SHP77 treated with DMSO at 0.1 percent for 48 hours (cell line): ENCODE results near the gene GOLPH3L.
"Not testable (repeated sequence)": the region's sequence is repeated elsewhere in the genome, so short reads cannot be mapped to it uniquely, and the experiment has no call there.

Experiments
- DNase-seq: peaks from one replicate; lab custom pipeline; 2025; lab: John Stamatoyannopoulos, UW

GOLPH3L gene

GRCh38 chr1:150615346-150616201, 81.4 kb downstream of the GOLPH3L start:
- no peak for DNase-seq

- peak; percentile 100 for DNase-seq
These were observed 83.7 kb downstream of the GOLPH3L start for GRCh38 chr1:150613061-150613920.

DNA sequence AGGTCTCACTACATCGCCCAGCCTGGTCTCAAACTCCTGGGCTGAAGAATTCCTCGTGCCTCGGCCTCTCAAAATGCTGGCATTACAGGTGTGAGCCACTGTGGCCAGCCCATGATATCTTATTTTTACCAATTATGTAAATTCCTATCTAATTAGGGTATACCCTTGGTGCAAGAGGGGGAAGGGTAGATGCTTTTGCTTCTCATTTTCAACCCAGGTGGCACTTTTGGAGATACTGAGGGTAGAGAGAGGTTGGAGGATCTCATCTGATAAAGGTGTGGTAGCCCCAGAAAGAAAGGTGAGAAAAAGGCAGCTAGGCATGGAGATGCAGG, 85.0 kb downstream of the GOLPH3L start:
- DNase-seq, result no peak

GRCh38 chr1:150610576-150610975, 86.4 kb downstream of the GOLPH3L start:
- no peak for DNase-seq

DNA sequence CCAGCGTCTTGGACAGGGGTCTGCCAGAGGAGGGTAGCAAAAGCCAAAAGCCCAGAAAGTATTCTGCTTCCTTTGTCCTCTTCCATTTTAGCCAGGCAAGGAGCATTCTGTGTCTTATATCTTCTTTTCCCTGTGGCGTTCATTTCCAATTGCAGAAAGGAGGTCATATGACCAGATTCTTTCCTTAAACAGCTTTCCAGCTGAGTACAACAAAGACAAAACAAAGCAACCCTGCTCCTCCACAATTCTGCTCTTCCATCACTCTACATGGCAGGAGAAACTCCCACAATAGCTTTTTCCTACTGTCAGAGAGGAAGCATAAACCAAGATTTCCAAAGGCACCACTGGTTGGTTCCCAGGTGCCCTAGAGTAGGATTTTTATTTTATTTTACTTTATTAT, 87.2 kb downstream of the GOLPH3L start:
- no peak for DNase-seq

- no peak for DNase-seq
These were observed 90.4 kb downstream of the GOLPH3L start for GRCh38 chr1:150606463-150607142.

DNA sequence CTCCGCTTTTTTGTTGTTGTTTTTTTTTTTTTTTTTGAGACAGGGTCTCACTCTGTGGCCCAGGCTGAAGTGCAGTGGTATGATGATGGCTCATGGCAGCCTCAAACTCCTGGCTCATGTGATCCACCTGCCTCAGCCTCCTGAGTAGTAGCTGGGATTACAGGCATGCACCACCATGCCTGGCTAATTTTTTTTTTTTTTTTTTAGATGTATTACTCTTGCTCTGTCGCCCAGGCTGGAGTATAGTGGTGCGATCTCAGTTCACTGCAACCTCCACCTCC, 91.6 kb downstream of the GOLPH3L start:
- not testable (repeated sequence) for DNase-seq

DNA sequence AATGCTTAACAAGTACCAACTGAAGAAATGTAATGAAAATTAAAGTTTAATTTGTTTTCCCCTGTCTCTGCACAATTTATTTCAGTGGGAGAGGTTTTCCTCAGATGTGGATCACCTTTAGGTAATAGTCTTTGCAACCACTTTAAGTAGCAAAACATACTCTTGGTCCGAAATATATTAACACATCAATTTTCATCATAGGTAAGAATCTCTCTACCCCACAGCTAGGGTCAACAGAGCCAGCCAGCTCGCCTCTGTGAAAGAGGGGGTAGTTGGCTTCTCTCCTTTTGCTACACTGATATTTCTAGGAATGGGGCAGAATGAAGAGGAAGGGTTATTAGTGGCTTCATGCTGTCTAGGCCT, 92.7 kb downstream of the GOLPH3L start:
- DNase-seq, result no peak

- no peak for DNase-seq
These were observed 93.2 kb downstream of the GOLPH3L start for GRCh38 chr1:150603711-150604110.

GRCh38 chr1:150602372-150602771, 94.6 kb downstream of the GOLPH3L start:
- not testable (repeated sequence) for DNase-seq

DNA sequence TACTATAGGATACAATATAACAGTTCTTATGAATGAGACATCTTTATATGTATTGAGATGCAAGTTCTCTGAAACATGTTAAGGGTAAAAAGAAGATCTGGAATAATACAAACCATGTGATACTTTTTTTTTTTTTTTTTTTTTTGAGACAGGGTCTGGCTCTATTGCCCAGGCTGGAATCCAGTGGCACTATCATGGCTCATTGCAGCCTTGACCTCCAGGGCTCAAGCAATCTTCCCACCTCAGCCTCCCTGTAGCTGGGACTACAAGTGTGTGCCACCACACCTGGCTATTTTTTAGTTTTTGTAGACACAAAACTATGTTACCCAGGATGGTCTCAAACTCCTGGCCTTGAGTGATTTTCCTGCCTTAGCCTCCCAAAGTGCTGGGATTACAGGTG, 95.4 kb downstream of the GOLPH3L start:
- no peak for DNase-seq

- not testable (repeated sequence) for DNase-seq
These were observed 98.6 kb downstream of the GOLPH3L start for GRCh38 chr1:150598346-150598745.

DNA sequence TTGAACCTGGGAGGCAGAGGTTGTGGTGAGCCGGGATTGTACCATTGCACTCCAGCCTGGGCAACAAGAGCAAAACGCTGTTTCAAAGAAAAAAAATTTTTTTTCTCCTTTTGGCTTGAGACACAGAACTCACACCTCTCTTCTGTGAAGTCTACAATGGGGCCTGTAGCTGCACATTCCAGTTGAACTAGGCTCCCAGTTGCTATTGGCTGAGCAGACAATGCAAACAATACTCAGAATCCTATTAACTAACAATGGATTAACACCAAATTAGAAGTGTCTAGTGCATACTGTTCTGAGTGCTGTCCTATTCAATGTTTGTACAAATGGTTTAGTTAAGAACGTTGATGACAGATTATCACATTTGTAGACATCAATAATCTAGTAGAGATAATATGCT, 100.0 kb downstream of the GOLPH3L start:
- no peak for DNase-seq
